Neural cell (in vitro differentiated cells): Measurements from ENCODE around the gene ANKK1.

Source experiments
- CTCF ChIP-seq: fragments of 450-650 bp; IDR thresholded peaks from 2 replicates; pipeline ENCODE4 v1.5.1; 2014; ENCODE audit warnings: antibody characterized with exemption, mild to moderate bottlenecking, moderate library complexity; ENCODE audit not compliant: poor library complexity, severe bottlenecking
- EP300 ChIP-seq: fragments of 450-650 bp; conservative IDR thresholded peaks from 2 replicates; pipeline ENCODE4 v1.6.1; 2014; ENCODE audit warnings: antibody characterized with exemption, mild to moderate bottlenecking, moderate library complexity; ENCODE audit not compliant: poor library complexity, severe bottlenecking
- EZH2 ChIP-seq: fragments of 200-600, 300-800 bp; shearing (Covaris generic), sonication (generic); IDR thresholded peaks from 2 replicates; pipeline ENCODE4 v1.6.1; 2014; ENCODE audit warnings: antibody characterized with exemption, low read length, borderline replicate concordance, mild to moderate bottlenecking; ENCODE audit not compliant: insufficient read depth, poor library complexity, severe bottlenecking
- MXI1 ChIP-seq: fragments of 450-650 bp; conservative IDR thresholded peaks from 2 replicates; pipeline ENCODE4 v1.6.1; 2014; ENCODE audit warnings: antibody characterized with exemption, mild to moderate bottlenecking; ENCODE audit not compliant: poor library complexity, severe bottlenecking
- POLR2AphosphoS5 ChIP-seq: IDR thresholded peaks from 2 replicates; pipeline ENCODE4 v1.6.1; 2012
- SMC3 ChIP-seq: fragments of 450-650 bp; conservative IDR thresholded peaks from 2 replicates; pipeline ENCODE4 v1.6.1; 2014; ENCODE audit warnings: antibody characterized with exemption, mild to moderate bottlenecking, moderate library complexity; ENCODE audit not compliant: poor library complexity
- TF ChIP-seq, protein P1 (sequence below): IDR thresholded peaks from 2 replicates; pipeline ENCODE4 v1.6.1; 2012; ENCODE audit warnings: borderline replicate concordance

DNA sequence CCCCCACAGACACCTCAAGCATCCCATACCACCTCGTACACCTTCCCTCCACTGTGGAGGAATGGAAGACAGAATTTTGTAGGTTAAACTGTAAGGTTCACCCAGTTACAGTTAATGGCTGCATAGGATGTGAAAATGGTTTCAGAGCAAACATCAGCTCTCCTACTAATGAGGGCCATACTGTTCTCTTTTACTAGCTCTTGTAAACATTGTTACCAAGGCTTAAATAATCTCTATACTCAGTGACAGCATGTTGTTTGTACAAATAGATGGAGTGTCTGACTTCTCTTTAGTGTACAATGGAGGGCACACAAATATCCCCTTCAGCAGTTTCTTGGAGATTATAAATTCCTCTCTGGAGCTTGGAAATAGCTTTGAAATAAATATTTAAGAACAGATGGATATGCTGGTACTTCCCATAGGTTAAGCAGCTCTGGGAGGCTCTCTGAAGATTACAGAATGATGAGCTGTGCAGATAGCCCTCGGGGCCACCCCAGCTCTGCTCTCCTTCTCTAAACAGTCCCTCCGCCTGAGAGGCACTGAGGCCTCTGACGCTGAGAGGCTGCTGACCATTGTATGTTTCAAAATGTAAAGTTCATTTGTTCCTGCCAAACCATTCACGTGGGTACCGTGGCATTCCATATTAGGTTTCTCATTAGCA lies 47.5 kb upstream of the ANKK1 start:
- TF ChIP-seq EZH2 (no peak), CTCF (no peak), SMC3 (no peak), EP300 (no peak), POLR2AphosphoS5 (no peak), MXI1 (no peak)
- TF ChIP-seq, protein P1, sequence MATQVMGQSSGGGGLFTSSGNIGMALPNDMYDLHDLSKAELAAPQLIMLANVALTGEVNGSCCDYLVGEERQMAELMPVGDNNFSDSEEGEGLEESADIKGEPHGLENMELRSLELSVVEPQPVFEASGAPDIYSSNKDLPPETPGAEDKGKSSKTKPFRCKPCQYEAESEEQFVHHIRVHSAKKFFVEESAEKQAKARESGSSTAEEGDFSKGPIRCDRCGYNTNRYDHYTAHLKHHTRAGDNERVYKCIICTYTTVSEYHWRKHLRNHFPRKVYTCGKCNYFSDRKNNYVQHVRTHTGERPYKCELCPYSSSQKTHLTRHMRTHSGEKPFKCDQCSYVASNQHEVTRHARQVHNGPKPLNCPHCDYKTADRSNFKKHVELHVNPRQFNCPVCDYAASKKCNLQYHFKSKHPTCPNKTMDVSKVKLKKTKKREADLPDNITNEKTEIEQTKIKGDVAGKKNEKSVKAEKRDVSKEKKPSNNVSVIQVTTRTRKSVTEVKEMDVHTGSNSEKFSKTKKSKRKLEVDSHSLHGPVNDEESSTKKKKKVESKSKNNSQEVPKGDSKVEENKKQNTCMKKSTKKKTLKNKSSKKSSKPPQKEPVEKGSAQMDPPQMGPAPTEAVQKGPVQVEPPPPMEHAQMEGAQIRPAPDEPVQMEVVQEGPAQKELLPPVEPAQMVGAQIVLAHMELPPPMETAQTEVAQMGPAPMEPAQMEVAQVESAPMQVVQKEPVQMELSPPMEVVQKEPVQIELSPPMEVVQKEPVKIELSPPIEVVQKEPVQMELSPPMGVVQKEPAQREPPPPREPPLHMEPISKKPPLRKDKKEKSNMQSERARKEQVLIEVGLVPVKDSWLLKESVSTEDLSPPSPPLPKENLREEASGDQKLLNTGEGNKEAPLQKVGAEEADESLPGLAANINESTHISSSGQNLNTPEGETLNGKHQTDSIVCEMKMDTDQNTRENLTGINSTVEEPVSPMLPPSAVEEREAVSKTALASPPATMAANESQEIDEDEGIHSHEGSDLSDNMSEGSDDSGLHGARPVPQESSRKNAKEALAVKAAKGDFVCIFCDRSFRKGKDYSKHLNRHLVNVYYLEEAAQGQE, result no peak
